ENCODE data around the gene MRPL3.

- TF ChIP-seq CTCF (IDR thresholded peaks at IDR 0.05) (no peak), POLR2AphosphoS5 (IDR thresholded peaks at IDR 0.05) (no peak), EP300 (IDR thresholded peaks at IDR 0.05) (no peak)
These were observed 25.0 kb downstream of the MRPL3 start for GRCh38 chr3:131477813-131478212.
